PFSK-1 (cell line): ENCODE data around the gene GOLPH3.

ENCODE experiments used
- FOXP2 ChIP-seq: optimal IDR thresholded peaks from 2 replicates; pipeline ENCODE3; 2011; ENCODE audit warnings: borderline replicate concordance, control low read depth, inconsistent platforms; ENCODE audit not compliant: insufficient read depth; ENCODE audit errors: extremely low read length, extremely low read depth
- POLR2AphosphoS5 ChIP-seq: IDR thresholded peaks from 2 replicates; pipeline ENCODE4 v1.6.1; 2012; ENCODE audit warnings: low read depth, mild to moderate bottlenecking, control low read depth, low read length, moderate library complexity
- SIN3A ChIP-seq: IDR thresholded peaks from 2 replicates; pipeline ENCODE4 v1.6.1; 2012; ENCODE audit warnings: mild to moderate bottlenecking, low read length, moderate library complexity, borderline replicate concordance; ENCODE audit not compliant: insufficient read depth
- TAF1 ChIP-seq: IDR thresholded peaks from 2 replicates; pipeline ENCODE4 v1.6.1; 2012; ENCODE audit warnings: low read length, control low read depth, borderline replicate concordance; ENCODE audit not compliant: insufficient read depth
- TF ChIP-seq, protein P1 (sequence below), 2 experiments: IDR thresholded peaks; 2 replicates each; pipeline versions ENCODE4 v1.6.1 to v1.8.0; 2011 to 2012; ENCODE audit warnings: low read depth in 2 of 2, low read length in 2 of 2, control low read depth in 1 of 2, inconsistent platforms in 1 of 2, mild to moderate bottlenecking in 1 of 2, moderate library complexity in 1 of 2; ENCODE audit not compliant: insufficient read depth in 1 of 2

GOLPH3 gene

DNA sequence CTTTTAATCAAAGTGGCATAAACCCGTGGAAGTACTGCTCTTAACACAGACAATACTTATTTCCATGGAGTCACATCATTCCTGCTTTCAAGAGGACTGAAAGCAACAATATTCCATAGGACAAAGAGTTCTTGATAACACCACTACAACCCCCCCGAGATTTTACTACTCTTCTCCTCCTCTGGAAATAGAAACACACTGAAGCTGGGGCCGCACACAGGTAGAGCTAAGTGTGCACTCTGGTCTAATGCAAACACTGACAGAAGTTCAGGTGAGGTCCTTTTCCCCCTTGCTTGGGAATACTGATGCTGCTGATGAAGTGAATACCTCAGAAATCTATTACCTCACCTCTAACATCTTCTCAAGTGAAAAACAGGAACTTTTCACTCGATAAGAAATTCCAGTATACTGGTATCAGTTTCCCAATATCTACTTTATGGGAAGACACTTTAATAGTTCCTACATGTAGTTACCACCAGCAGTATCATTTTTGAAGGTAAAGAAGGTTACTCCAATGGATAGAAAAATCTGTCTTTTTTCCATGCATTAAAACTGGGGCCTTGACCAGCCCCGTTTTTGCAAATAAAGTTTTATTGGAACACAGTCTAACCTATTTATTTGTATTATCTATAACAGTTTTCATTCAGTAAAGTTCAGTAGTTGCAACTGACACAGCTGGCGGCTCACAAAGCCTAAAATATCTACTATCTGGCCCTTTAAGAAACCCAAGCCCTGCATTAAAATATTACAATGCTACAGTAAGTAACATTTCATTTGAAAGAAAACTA, 50.0 kb downstream of the GOLPH3 start:
- no peak for TF ChIP-seq FOXP2
- TF ChIP-seq, protein P1, sequence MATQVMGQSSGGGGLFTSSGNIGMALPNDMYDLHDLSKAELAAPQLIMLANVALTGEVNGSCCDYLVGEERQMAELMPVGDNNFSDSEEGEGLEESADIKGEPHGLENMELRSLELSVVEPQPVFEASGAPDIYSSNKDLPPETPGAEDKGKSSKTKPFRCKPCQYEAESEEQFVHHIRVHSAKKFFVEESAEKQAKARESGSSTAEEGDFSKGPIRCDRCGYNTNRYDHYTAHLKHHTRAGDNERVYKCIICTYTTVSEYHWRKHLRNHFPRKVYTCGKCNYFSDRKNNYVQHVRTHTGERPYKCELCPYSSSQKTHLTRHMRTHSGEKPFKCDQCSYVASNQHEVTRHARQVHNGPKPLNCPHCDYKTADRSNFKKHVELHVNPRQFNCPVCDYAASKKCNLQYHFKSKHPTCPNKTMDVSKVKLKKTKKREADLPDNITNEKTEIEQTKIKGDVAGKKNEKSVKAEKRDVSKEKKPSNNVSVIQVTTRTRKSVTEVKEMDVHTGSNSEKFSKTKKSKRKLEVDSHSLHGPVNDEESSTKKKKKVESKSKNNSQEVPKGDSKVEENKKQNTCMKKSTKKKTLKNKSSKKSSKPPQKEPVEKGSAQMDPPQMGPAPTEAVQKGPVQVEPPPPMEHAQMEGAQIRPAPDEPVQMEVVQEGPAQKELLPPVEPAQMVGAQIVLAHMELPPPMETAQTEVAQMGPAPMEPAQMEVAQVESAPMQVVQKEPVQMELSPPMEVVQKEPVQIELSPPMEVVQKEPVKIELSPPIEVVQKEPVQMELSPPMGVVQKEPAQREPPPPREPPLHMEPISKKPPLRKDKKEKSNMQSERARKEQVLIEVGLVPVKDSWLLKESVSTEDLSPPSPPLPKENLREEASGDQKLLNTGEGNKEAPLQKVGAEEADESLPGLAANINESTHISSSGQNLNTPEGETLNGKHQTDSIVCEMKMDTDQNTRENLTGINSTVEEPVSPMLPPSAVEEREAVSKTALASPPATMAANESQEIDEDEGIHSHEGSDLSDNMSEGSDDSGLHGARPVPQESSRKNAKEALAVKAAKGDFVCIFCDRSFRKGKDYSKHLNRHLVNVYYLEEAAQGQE (IDR thresholded peaks at IDR 0.05; ENCODE audit: insufficient read depth in 1 of 2, low read depth in 2 of 2, low read length in 2 of 2) = no peak
- no peak for TF ChIP-seq TAF1
- TF ChIP-seq POLR2AphosphoS5 = no peak
- TF ChIP-seq SIN3A = no peak

DNA sequence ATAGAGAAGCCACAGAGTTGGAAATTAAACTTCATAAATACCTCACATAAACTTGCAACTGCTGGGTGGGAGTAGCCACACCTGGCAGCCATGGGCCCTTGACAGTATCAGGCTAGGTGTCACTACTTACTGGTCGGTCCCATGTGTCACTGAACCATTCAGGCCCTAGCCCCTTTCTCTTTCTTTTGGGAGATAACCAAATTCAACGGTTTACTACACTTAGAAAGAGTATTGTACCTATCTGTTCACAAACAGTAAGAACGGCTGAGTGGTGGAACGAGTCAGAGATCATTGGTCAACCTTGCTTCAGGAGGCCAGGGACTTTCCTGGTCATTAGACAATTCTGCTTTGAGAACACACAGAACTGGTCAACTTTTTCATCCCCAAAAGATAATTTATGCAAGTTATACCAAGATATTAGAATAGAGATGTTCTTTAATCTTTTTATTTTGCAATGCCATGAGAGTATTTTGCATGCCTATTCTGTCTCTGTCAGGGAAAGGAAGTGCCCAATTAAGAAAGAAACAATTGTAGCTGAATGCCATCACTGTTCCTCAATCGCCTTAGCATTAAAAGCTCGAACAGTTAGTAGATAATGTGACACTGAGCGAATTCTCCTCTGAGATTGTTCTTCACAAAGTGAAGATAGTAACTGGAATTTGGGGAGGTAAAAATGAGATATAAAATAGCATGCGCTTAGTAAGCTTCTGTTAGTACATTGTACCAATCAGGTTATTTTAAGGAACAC, 50.9 kb downstream of the GOLPH3 start:
- TF ChIP-seq SIN3A = no peak
- no peak for TF ChIP-seq TAF1
- no peak for TF ChIP-seq POLR2AphosphoS5
- TF ChIP-seq FOXP2 = no peak
- TF ChIP-seq, protein P1 (IDR thresholded peaks at IDR 0.05; ENCODE audit: insufficient read depth in 1 of 2, low read depth in 2 of 2, low read length in 2 of 2) = no peak

DNA sequence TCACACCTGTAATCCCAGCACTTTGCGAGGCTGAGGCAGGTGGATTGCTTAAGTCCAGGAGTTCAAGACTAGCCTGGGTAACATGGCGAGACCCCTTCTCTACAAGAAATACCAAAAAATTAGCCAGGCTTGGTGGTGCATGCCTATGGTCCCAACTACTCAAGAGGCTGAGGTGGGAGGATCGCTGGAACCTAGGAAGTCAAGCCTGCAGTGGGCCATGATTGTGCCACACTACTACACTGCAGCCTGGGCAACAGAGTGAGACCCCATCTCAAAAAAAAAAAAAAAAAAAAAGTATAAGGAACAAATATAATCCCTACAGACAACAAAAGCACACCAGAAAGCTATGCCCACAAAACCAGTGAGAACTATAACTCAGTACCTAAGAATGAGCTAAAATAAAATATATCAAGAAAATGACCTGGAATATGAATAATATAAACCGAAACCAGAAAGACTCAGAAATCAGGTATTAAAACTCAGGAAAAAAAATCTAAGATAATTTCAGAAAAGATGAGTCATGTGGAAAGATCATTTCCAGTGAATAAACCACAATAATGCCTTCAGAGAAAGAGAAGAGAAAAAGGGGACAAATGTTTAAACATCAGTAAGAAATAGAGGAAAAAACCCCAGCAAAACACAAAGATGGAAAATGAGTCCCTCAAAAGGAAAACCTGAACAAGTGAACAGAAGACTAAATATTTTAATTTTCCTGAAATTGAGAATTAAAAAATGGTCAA, 57.4 kb downstream of the GOLPH3 start:
- no peak for TF ChIP-seq POLR2AphosphoS5
- TF ChIP-seq, protein P1 (IDR thresholded peaks at IDR 0.05; ENCODE audit: insufficient read depth in 1 of 2, low read depth in 2 of 2, low read length in 2 of 2) = no peak

DNA sequence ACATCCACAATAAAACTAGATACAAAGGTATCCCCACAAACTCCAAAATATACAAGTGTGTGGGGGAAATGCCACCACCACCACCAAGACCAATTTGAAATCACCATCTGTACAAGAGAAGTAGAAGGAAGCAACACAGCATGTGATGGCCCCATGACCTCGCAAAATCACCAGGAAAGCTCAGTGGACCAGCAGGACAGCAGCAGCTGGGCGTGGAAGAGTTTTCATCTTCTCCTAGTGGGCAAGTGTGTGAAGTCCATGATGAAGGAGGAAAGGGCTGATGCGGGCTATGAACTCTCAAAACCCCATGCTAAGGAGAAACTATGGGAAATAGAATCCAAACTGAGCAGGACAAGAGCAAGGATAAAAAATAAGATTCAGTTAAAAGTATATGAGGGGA, 58.1 kb downstream of the GOLPH3 start:
- TF ChIP-seq SIN3A (no peak), FOXP2 (no peak), POLR2AphosphoS5 (no peak), TAF1 (no peak)
- TF ChIP-seq, protein P1 (IDR thresholded peaks at IDR 0.05; ENCODE audit: insufficient read depth in 1 of 2, low read depth in 2 of 2, low read length in 2 of 2) = no peak
